Prostate gland (tissue), 2 donors: ENCODE results near the gene CDKN2B.

Experiments
- CTCF ChIP-seq, 4 experiments: fragments of 200-600 bp in 2 of 4; fragments of 450-650 bp in 2 of 4; sonication (generic) in 2 of 4; IDR thresholded peaks; 1 replicate in 3 of 4; 2 replicates in 1 of 4; pipeline ENCODE4 v1.5.1; 2016 to 2019; ENCODE audit warnings: antibody characterized with exemption in 4 of 4, mild to moderate bottlenecking in 2 of 4, moderate library complexity in 2 of 4
- POLR2A ChIP-seq: fragments of 450-650 bp; IDR thresholded peaks from one replicate; pipeline ENCODE4 v1.6.1; 2016; ENCODE audit warnings: antibody characterized with exemption, mild to moderate bottlenecking
- POLR2AphosphoS5 ChIP-seq: sonication (generic); formaldehyde crosslinking; IDR thresholded peaks from one replicate; pipeline ENCODE4 v1.6.1; 2017; ENCODE audit warnings: antibody characterized with exemption

- TF ChIP-seq POLR2A (no peak), CTCF (IDR thresholded peaks at IDR 0.05) (no peak), POLR2AphosphoS5 (no peak)
Observed at GRCh38 chr9:21993893-21994555, 15.1 kb downstream of the CDKN2B start, which contains the start of gene CDKN2A.
